Adrenal gland (tissue), 12 donors: ENCODE measurements around the gene TOR4A. TPM values are rescaled to one million over a fixed set of nuclear protein-coding genes. Genes with fewer than 3 reads are reported as not detected.
"Not testable (repeated sequence)": the region's sequence is repeated elsewhere in the genome, so short reads cannot be mapped to it uniquely, and the experiment has no call there.

Experiments
- DNase-seq, 7 donors: peaks; one replicate each; pipeline ENCODE4 v3.0.0-alpha.2; 2019 to 2020
- H3K27ac ChIP-seq, 5 donors: fragments of 200-600 bp; sonication (generic) in 4 of 5; 1 replicate in 3 of 5; 2 replicates in 2 of 5; pipeline versions ENCODE4 v1.5.1 to v1.8.0; 2016 to 2020; ENCODE audit warnings: mild to moderate bottlenecking in 1 of 5
- H3K27me3 ChIP-seq: fragments of 200-600 bp; 2 replicates; pipeline ENCODE4 v1.8.0; 2021
- H3K36me3 ChIP-seq, 2 donors: fragments of 200-600 bp; replicated peaks in 1 of 2; 1 replicate in 1 of 2; 2 replicates in 1 of 2; pipeline versions ENCODE4 v1.5.1 to v1.8.0; 2018 to 2022
- H3K4me1 ChIP-seq, 2 donors: fragments of 200-600 bp; replicated peaks in 1 of 2; 1 replicate in 1 of 2; 2 replicates in 1 of 2; pipeline versions ENCODE4 v1.5.1 to v1.8.0; 2018 to 2021
- H3K4me3 ChIP-seq, 4 donors: fragments of 200-600 bp; sonication (generic) in 3 of 4; one replicate each; pipeline ENCODE4 v1.5.1; 2016 to 2018
- H3K9me3 ChIP-seq, 3 donors: fragments of 200-600 bp; sonication (generic) in 1 of 3; replicated peaks in 1 of 3; 1 replicate in 2 of 3; 2 replicates in 1 of 3; pipeline versions ENCODE4 v1.5.1 to v1.8.0; 2016 to 2021
- CTCF ChIP-seq, 6 experiments: fragments of 450-650 bp in 4 of 6; fragments of 200-600 bp in 2 of 6; sonication (generic) in 1 of 6; IDR thresholded peaks; 1 replicate in 5 of 6; 2 replicates in 1 of 6; pipeline versions ENCODE4 v1.5.1 to v1.8.0; 2016 to 2021; ENCODE audit warnings: antibody characterized with exemption in 6 of 6, mild to moderate bottlenecking in 2 of 6, moderate library complexity in 1 of 6
- POLR2A ChIP-seq, 2 donors: fragments of 450-650 bp; IDR thresholded peaks; one replicate each; pipeline ENCODE4 v1.6.1; 2017; ENCODE audit warnings: antibody characterized with exemption in 2 of 2, mild to moderate bottlenecking in 2 of 2, moderate library complexity in 1 of 2
- WGBS, 4 donors: extraction: QIAGEN DNeasy Blood & Tissue Kit in 2 of 4; methylation state at CpG; one replicate each; pipeline versions ENCODE4 v1.1.5 to v1.1.7; 2013 to 2017; 5-methylcytosine and 5-hydroxymethylcytosine counted together
- intact Hi-C, 2 donors: fragments of 100-400 bp; cut with DNase I; formaldehyde crosslinking; loops; one replicate each; pipeline versions ENCODE4 v1.14.1 to v1.15.0; 2022 to 2023
- polyA plus RNA-seq, 3 donors: library from polyadenylated mRNA; stranded (reverse); fragments of 200-250 nt in 2 of 3; fragments of 350-450 nt in 1 of 3; fragmentation: Illumina TruSeq in 1 of 3; extraction: RNeasy Lipid Tissue Mini Kit (QIAGEN cat#74804) in 1 of 3; gene quantifications; one replicate each; pipeline ENCODE4 v1.2.3, GENCODE V29; 2013 to 2014
- total RNA-seq, 9 donors: library from RNA; depleted of rRNA in 4 of 9; stranded (reverse); fragments of >200 nt in 4 of 9; fragments of 120-200 nt in 1 of 9; fragmentation: NEBNext Ultra II Directional in 1 of 9; extraction: Animal tissue kit (Norgen Biotek cat#: 25700) in 1 of 9; gene quantifications; one replicate each; pipeline versions ENCODE4 v1.1.0 to v1.2.4, GENCODE V29; 2013 to 2023
- donor health status: healthy with polysubstance abuse.
- donor health status: Bipolar disorder and iron deficiency.
- donor health status: DM: yes; HTN: yes; CAD: no.
- donor health status: DM: no; HTN: no; CAD: no.
- donor health status: DM: no; HTN: no; CAD: no.
- donor health status: DM: yes; HTN: yes; CAD: no.

The TOR4A gene
- total and polyA plus RNA-seq, 12 donors = 0.49 to 21.5 (median 7.4) TPM

- no peaks in the 10 kb centered on the region for H3K9me3 ChIP-seq
- peak in 6 of 7 donors; percentile 52 to 63 (median 58) for DNase-seq
- peaks cover 14 to 26% of the 10 kb centered on the region in 2 donors for H3K4me1 ChIP-seq
- peaks cover 0 to 15% of the 10 kb centered on the region in 2 donors for H3K36me3 ChIP-seq
- peak overlapping the region in 2 of 5 donors; percentile 47 to 88 for H3K27ac ChIP-seq
- no peaks in the 10 kb centered on the region for H3K27me3 ChIP-seq
- no peak for TF ChIP-seq CTCF (IDR thresholded peaks at IDR 0.05)
- TF ChIP-seq POLR2A (IDR thresholded peaks at IDR 0.05) = no peak
- WGBS, 4 donors = 2 to 4% (median 4%) methylated on average over 9 to 51 of the region's 51 CpGs
- peak overlapping the region; percentile 80 to 99 (median 94) for H3K4me3 ChIP-seq
- intact Hi-C loops = no loop called here
Measured at GRCh38 chr9:137255448-137256114, 21.9 kb upstream of the TOR4A start.

GRCh38 chr9:137256362-137256761 lies 21.2 kb upstream of the TOR4A start:
- no peaks in the 10 kb centered on the region for H3K27me3 ChIP-seq
- peaks cover 14 to 26% of the 10 kb centered on the region in 2 donors for H3K4me1 ChIP-seq
- WGBS, 4 donors = 76 to 96% (median 79%) methylated on average over 3 to 15 of the region's 15 CpGs
- intact Hi-C loops = no loop called here
- no peak for DNase-seq
- TF ChIP-seq CTCF (IDR thresholded peaks at IDR 0.05) (no peak), POLR2A (IDR thresholded peaks at IDR 0.05) (no peak)
- no peaks in the 10 kb centered on the region for H3K9me3 ChIP-seq
- peak overlapping the region in 1 of 4 donors; percentile 99 for H3K4me3 ChIP-seq
- H3K27ac ChIP-seq = no peak overlapping the region
- H3K36me3 ChIP-seq = peaks cover 0 to 15% of the 10 kb centered on the region in 2 donors

- peaks cover 14 to 26% of the 10 kb centered on the region in 2 donors for H3K4me1 ChIP-seq
- H3K27me3 ChIP-seq = no peaks in the 10 kb centered on the region
- WGBS, 4 donors = 90 to 93% (median 92%) methylated on average over 8 to 15 of the region's 15 CpGs
- H3K9me3 ChIP-seq = no peaks in the 10 kb centered on the region
- intact Hi-C loops = no loop called here
- H3K27ac ChIP-seq = no peak overlapping the region
- DNase-seq = no peak
- H3K4me3 ChIP-seq = no peak overlapping the region
- TF ChIP-seq CTCF (IDR thresholded peaks at IDR 0.05) = no peak
- no peak for TF ChIP-seq POLR2A (IDR thresholded peaks at IDR 0.05)
- H3K36me3 ChIP-seq = peaks cover 0 to 15% of the 10 kb centered on the region in 2 donors
Measured at GRCh38 chr9:137256856-137257255, 20.7 kb upstream of the TOR4A start.

GRCh38 chr9:137262173-137262908 lies 15.2 kb upstream of the TOR4A start:
- H3K27me3 ChIP-seq, intact Hi-C loops, H3K4me1 ChIP-seq, H3K9me3 ChIP-seq, H3K27ac ChIP-seq, H3K4me3 ChIP-seq: not testable (repeated sequence)
- peaks cover 0 to 45% of the 10 kb centered on the region in 2 donors for H3K36me3 ChIP-seq
- peak in 4 of 7 donors; percentile 39 to 74 (median 62) for DNase-seq
- TF ChIP-seq CTCF (IDR thresholded peaks at IDR 0.05) = peak; percentile 23 to 62 (median 52)
- 34 to 40% (median 37%) methylated on average over 13 to 15 of the region's 15 CpGs for WGBS, 4 donors
